Loucy (cell line): ENCODE measurements around the gene KRT37.

Experiments
- EZH2phosphoT487 ChIP-seq: fragments of 200-600 bp; IDR thresholded peaks from 2 replicates; pipeline ENCODE4 v1.6.1; 2018; ENCODE audit warnings: antibody characterized with exemption, mild to moderate bottlenecking, moderate library complexity, borderline replicate concordance
- TF ChIP-seq, protein P1 (sequence below): fragments of 200-600 bp; sonication (generic); conservative IDR thresholded peaks from 2 replicates; pipeline ENCODE4 v1.5.1; 2014; ENCODE audit warnings: mild to moderate bottlenecking, antibody characterized with exemption, low read length

DNA sequence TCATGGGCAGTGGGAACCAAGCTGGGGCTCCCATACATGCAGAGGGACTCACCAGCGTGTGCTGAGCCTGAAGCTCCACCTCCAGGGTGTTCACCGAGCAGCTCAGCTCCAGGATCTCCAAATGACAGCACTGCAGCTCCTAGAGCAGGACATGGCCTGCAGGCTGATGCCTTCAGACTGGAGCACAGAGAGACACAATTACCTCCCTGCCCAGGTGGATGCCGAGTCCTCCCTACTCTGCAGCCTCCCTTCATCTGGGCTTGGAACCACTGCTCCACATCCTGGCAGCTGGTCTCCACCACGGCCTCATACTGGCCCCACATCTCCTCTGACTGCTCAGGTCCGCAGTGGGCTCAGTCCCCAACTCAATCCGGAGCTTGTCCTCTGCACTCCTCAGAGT, 24.6 kb upstream of the KRT37 start:
- TF ChIP-seq, protein P1, sequence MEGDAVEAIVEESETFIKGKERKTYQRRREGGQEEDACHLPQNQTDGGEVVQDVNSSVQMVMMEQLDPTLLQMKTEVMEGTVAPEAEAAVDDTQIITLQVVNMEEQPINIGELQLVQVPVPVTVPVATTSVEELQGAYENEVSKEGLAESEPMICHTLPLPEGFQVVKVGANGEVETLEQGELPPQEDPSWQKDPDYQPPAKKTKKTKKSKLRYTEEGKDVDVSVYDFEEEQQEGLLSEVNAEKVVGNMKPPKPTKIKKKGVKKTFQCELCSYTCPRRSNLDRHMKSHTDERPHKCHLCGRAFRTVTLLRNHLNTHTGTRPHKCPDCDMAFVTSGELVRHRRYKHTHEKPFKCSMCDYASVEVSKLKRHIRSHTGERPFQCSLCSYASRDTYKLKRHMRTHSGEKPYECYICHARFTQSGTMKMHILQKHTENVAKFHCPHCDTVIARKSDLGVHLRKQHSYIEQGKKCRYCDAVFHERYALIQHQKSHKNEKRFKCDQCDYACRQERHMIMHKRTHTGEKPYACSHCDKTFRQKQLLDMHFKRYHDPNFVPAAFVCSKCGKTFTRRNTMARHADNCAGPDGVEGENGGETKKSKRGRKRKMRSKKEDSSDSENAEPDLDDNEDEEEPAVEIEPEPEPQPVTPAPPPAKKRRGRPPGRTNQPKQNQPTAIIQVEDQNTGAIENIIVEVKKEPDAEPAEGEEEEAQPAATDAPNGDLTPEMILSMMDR = no peak
- no peak for TF ChIP-seq EZH2phosphoT487
